Right atrium auricular region (tissue), 2 donors: ENCODE measurements around the gene GORASP1. TPM values are rescaled to one million over a fixed set of nuclear protein-coding genes. Genes with fewer than 3 reads are reported as not detected.
"Not testable (repeated sequence)": the region's sequence is repeated elsewhere in the genome, so short reads cannot be mapped to it uniquely, and the experiment has no call there.

Experiments used
- DNase-seq: peaks from one replicate; pipeline ENCODE4 v3.0.0-alpha.2; 2019; ENCODE audit warnings: low spot score
- H3K27ac ChIP-seq, 2 donors: fragments of 200-600 bp; sonication (generic); 1 replicate in 1 of 2; 2 replicates in 1 of 2; pipeline ENCODE4 v1.5.1; 2016 to 2019
- H3K27me3 ChIP-seq, 2 donors: fragments of 200-600 bp; sonication (generic); one replicate each; pipeline versions ENCODE4 v1.5.1 to v1.6.0; 2017 to 2019
- H3K36me3 ChIP-seq: fragments of 200-600 bp; sonication (generic); one replicate; pipeline ENCODE4 v1.5.1; 2016
- H3K4me1 ChIP-seq, 2 donors: fragments of 200-600 bp; sonication (generic); one replicate each; pipeline versions ENCODE4 v1.5.1 to v1.6.0; 2017 to 2019
- H3K4me3 ChIP-seq, 2 donors: fragments of 200-600 bp; sonication (generic); 1 replicate in 1 of 2; 2 replicates in 1 of 2; pipeline ENCODE4 v1.5.1; 2017 to 2019; ENCODE audit warnings: mild to moderate bottlenecking in 1 of 2, moderate library complexity in 1 of 2
- H3K9me3 ChIP-seq, 2 donors: fragments of 200-600 bp; sonication (generic); one replicate each; pipeline ENCODE4 v1.5.1; 2019
- CTCF ChIP-seq, 2 donors: fragments of 200-600 bp; sonication (generic); IDR thresholded peaks; one replicate each; pipeline ENCODE4 v1.5.1; 2019; ENCODE audit warnings: antibody characterized with exemption in 2 of 2
- total RNA-seq, 2 donors: library from RNA; depleted of rRNA; stranded (reverse); fragments of >200 nt; gene quantifications; one replicate each; pipeline ENCODE4 v1.1.0, GENCODE V29; 2016

The GORASP1 gene
- total RNA-seq, 2 donors from 2014 or later, result 34.3 to 38.8 TPM

GRCh38 chr3:39062180-39062579 lies 45.2 kb downstream of the GORASP1 start:
- no peaks in the 10 kb centered on the region for H3K9me3 ChIP-seq
- no peak overlapping the region for H3K4me3 ChIP-seq
- no peaks in the 10 kb centered on the region for H3K27me3 ChIP-seq
- no peaks in the 10 kb centered on the region for H3K4me1 ChIP-seq
- TF ChIP-seq CTCF (IDR thresholded peaks at IDR 0.05), result no peak
- H3K36me3 ChIP-seq, result peaks cover 17% of the 10 kb centered on the region
- no peak overlapping the region for H3K27ac ChIP-seq
- no peak for DNase-seq

- peaks cover 14% of the 10 kb centered on the region for H3K36me3 ChIP-seq
- H3K9me3 ChIP-seq, H3K27ac ChIP-seq, DNase-seq, H3K4me3 ChIP-seq, H3K4me1 ChIP-seq, H3K27me3 ChIP-seq: not testable (repeated sequence)
Measured at GRCh38 chr3:39061228-39061627, 46.2 kb downstream of the GORASP1 start.

GRCh38 chr3:39056151-39056550 lies 51.3 kb downstream of the GORASP1 start:
- Histone ChIP-seq H3K4me1 (peaks cover 0 to 21% of the 10 kb centered on the region in 2 donors), H3K27me3 (no peaks in the 10 kb centered on the region), H3K36me3 (no peaks in the 10 kb centered on the region), H3K4me3 (no peak overlapping the region), H3K27ac (no peak overlapping the region), H3K9me3 (no peaks in the 10 kb centered on the region)
- TF ChIP-seq CTCF (IDR thresholded peaks at IDR 0.05), result no peak
- DNase-seq, result no peak

- no peaks in the 10 kb centered on the region for H3K36me3 ChIP-seq
- no peak overlapping the region for H3K27ac ChIP-seq
- no peaks in the 10 kb centered on the region for H3K9me3 ChIP-seq
- no peak for TF ChIP-seq CTCF (IDR thresholded peaks at IDR 0.05)
- H3K27me3 ChIP-seq, result no peaks in the 10 kb centered on the region
- H3K4me3 ChIP-seq, result no peak overlapping the region
- DNase-seq, result no peak
- peaks cover 0 to 23% of the 10 kb centered on the region in 2 donors for H3K4me1 ChIP-seq
Measured at GRCh38 chr3:39053696-39054095, 53.7 kb downstream of the GORASP1 start.

- Histone ChIP-seq H3K27ac (peak overlapping the region in 1 of 2 donors; percentile 91), H3K27me3 (no peaks in the 10 kb centered on the region), H3K4me3 (peak overlapping the region; percentile 97 to 99), H3K4me1 (peaks cover 0 to 23% of the 10 kb centered on the region in 2 donors), H3K9me3 (no peaks in the 10 kb centered on the region), H3K36me3 (no peaks in the 10 kb centered on the region)
- TF ChIP-seq CTCF (IDR thresholded peaks at IDR 0.05), result no peak
- no peak for DNase-seq
Measured at GRCh38 chr3:39052583-39052982, 54.8 kb downstream of the GORASP1 start.

GRCh38 chr3:39051649-39052561 lies 55.5 kb downstream of the GORASP1 start, which contains the start of the genes SCN11A and WDR48:
Gene SCN11A (minus strand): TSS chr3:39051944. CDS start chr3:38950362, 101,582 bp downstream.
Gene WDR48 (plus strand): TSS chr3:39052016. CDS start chr3:39052026, 10 bp downstream.
- no peaks in the 10 kb centered on the region for H3K36me3 ChIP-seq
- H3K4me1 ChIP-seq, result peaks cover 0 to 23% of the 10 kb centered on the region in 2 donors
- H3K27me3 ChIP-seq, result no peaks in the 10 kb centered on the region
- peak within 1 kb of the TSS; percentile 89 to 91 for H3K27ac ChIP-seq
- no peaks in the 10 kb centered on the region for H3K9me3 ChIP-seq
- peak within 1 kb of the TSS; percentile 97 to 99 for H3K4me3 ChIP-seq
- DNase-seq, result peak; percentile 96
- no peak for TF ChIP-seq CTCF (IDR thresholded peaks at IDR 0.05)
